Neuronal stem cell (in vitro differentiated cells): ENCODE measurements around the gene SLC1A3.

Source experiments
- DNase-seq: peaks from one replicate; pipeline ENCODE4 v3.0.0-alpha.2; 2013; ENCODE audit warnings: low spot score
- H2AFZ ChIP-seq: one replicate; pipeline ENCODE4 v1.6.1; 2013; ENCODE audit warnings: mild to moderate bottlenecking, low read length, inconsistent platforms
- H2AK5ac ChIP-seq: 2 replicates; pipeline ENCODE4 v1.6.1; 2013; ENCODE audit warnings: low read depth, mild to moderate bottlenecking, inconsistent platforms, low read length, moderate library complexity, mixed read lengths
- H2BK120ac ChIP-seq: 2 replicates; pipeline ENCODE4 v1.6.1; 2013; ENCODE audit warnings: low read depth, mild to moderate bottlenecking, inconsistent platforms, low read length, moderate library complexity, mixed read lengths
- H2BK12ac ChIP-seq: one replicate; pipeline ENCODE4 v1.6.1; 2013; ENCODE audit warnings: low read length, inconsistent platforms
- H2BK15ac ChIP-seq: 2 replicates; pipeline ENCODE4 v1.6.1; 2013; ENCODE audit warnings: mild to moderate bottlenecking, low read length, inconsistent platforms, mixed read lengths
- H2BK5ac ChIP-seq: one replicate; pipeline ENCODE4 v1.6.1; 2013; ENCODE audit warnings: inconsistent platforms, mild to moderate bottlenecking, low read length, moderate library complexity
- H3K14ac ChIP-seq: one replicate; pipeline ENCODE4 v1.6.1; 2013; ENCODE audit warnings: low read length, inconsistent platforms
- H3K18ac ChIP-seq: 2 replicates; pipeline ENCODE4 v1.6.1; 2013; ENCODE audit warnings: low read length, inconsistent platforms
- H3K23ac ChIP-seq: 2 replicates; pipeline ENCODE4 v1.6.1; 2013; ENCODE audit warnings: low read depth, mild to moderate bottlenecking, mixed read lengths, low read length, inconsistent platforms; ENCODE audit not compliant: poor library complexity
- H3K27ac ChIP-seq: replicated peaks from 3 replicates; pipeline ENCODE4 v1.5.1; 2013; ENCODE audit warnings: low read length, inconsistent platforms
- H3K27me3 ChIP-seq, 3 experiments: 2 replicates each; pipeline ENCODE4 v1.6.1; 2013; ENCODE audit warnings: low read length in 3 of 3, mild to moderate bottlenecking in 2 of 3, inconsistent platforms in 1 of 3, low read depth in 1 of 3, mixed read lengths in 1 of 3, moderate library complexity in 1 of 3; ENCODE audit not compliant: control insufficient read depth in 3 of 3, insufficient read depth in 3 of 3
- H3K36me3 ChIP-seq, 2 donors: replicated peaks in 1 of 2; 2 replicates each; pipeline ENCODE4 v1.6.1; 2013; ENCODE audit warnings: low read length in 2 of 2; ENCODE audit not compliant: control insufficient read depth in 2 of 2, insufficient read depth in 2 of 2
- H3K4ac ChIP-seq: 2 replicates; pipeline ENCODE4 v1.6.1; 2013; ENCODE audit warnings: inconsistent platforms, mild to moderate bottlenecking, low read length, moderate library complexity
- H3K4me1 ChIP-seq, 2 donors: 1 replicate in 1 of 2; 2 replicates in 1 of 2; pipeline ENCODE4 v1.6.1; 2013; ENCODE audit warnings: low read length in 2 of 2, low read depth in 1 of 2; ENCODE audit not compliant: control insufficient read depth in 2 of 2, insufficient read depth in 1 of 2
- H3K4me2 ChIP-seq: one replicate; pipeline ENCODE4 v1.6.1; 2013; ENCODE audit warnings: mild to moderate bottlenecking, low read length, inconsistent platforms; ENCODE audit not compliant: insufficient read depth, poor library complexity, severe bottlenecking
- H3K4me3 ChIP-seq, 2 donors: 2 replicates each; pipeline ENCODE4 v1.5.1; 2013; ENCODE audit warnings: low read length in 2 of 2, mild to moderate bottlenecking in 2 of 2, inconsistent platforms in 1 of 2, moderate library complexity in 1 of 2
- H3K79me1 ChIP-seq: one replicate; pipeline ENCODE4 v1.6.1; 2013; ENCODE audit warnings: low read depth, mild to moderate bottlenecking, inconsistent platforms, low read length, moderate library complexity
- H3K9ac ChIP-seq: one replicate; pipeline ENCODE4 v1.6.1; 2013; ENCODE audit warnings: mild to moderate bottlenecking, low read depth, low read length, inconsistent platforms; ENCODE audit not compliant: poor library complexity
- H3K9me3 ChIP-seq, 2 donors: replicated peaks in 1 of 2; 2 replicates each; pipeline versions ENCODE3 to v1.6.1; 2013; ENCODE audit warnings: low read length in 2 of 2, mild to moderate bottlenecking in 2 of 2, inconsistent platforms in 1 of 2, low read depth in 1 of 2, mixed read lengths in 1 of 2, moderate library complexity in 1 of 2; ENCODE audit not compliant: control insufficient read depth in 2 of 2, insufficient read depth in 1 of 2
- H4K8ac ChIP-seq: one replicate; pipeline ENCODE4 v1.6.1; 2013; ENCODE audit warnings: low read depth, mild to moderate bottlenecking, inconsistent platforms, low read length, moderate library complexity
- H4K91ac ChIP-seq: one replicate; pipeline ENCODE4 v1.6.1; 2013; ENCODE audit warnings: low read length, low read depth, mild to moderate bottlenecking, inconsistent platforms; ENCODE audit not compliant: poor library complexity
- WGBS, 2 donors: extraction: QIAGEN DNeasy Blood & Tissue Kit; methylation state at CpG; one replicate each; pipeline ENCODE4 v1.1.7; 2013; ENCODE audit warnings: missing lambda C conversion rate in 2 of 2, mixed read lengths in 1 of 2; ENCODE audit not compliant: insufficient read length in 2 of 2, insufficient replicate concordance in 1 of 2; ENCODE audit errors: extremely low coverage in 2 of 2; 5-methylcytosine and 5-hydroxymethylcytosine counted together

The SLC1A3 gene

DNA sequence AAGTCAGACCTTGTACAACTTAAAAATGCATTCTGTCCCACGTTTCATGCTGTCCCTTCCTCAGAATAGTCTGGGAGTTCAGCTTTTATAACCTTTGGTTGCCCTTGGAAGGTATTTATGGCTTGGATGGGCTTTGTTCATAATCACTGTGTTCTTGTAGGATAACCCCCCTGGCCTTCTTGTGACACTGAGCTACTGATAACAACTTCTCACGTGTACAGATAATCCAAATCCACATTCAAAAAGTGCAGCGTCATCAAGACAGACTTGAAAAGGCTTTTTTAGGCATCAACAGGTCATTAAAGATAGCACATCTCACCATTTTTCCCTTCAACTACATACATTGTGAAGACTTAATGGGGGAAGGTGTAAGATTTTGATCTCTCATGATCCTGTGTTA is 42.0 kb downstream of the SLC1A3 start:
- peaks cover 5 to 7% of the 10 kb centered on the region in 2 donors for H3K4me1 ChIP-seq
- H3K27ac ChIP-seq: no peak overlapping the region
- H2BK15ac ChIP-seq: no peak overlapping the region
- H4K8ac ChIP-seq: no peak overlapping the region
- no peak overlapping the region for H2AK5ac ChIP-seq
- WGBS, 2 donors: no CpG with 5 or more reads among the region's 3 CpGs
- no peak overlapping the region for H2AFZ ChIP-seq
- H3K23ac ChIP-seq: no peak overlapping the region
- no peak overlapping the region for H3K18ac ChIP-seq
- no peak overlapping the region for H3K14ac ChIP-seq
- H2BK5ac ChIP-seq: no peak overlapping the region
- no peak overlapping the region for H3K4me3 ChIP-seq
- no peaks in the 10 kb centered on the region for H3K36me3 ChIP-seq
- H3K79me1 ChIP-seq: no peaks in the 10 kb centered on the region
- no peak overlapping the region for H4K91ac ChIP-seq
- H3K27me3 ChIP-seq: no peaks in the 10 kb centered on the region
- H2BK120ac ChIP-seq: no peak overlapping the region
- no peak overlapping the region for H3K4ac ChIP-seq
- H3K9ac ChIP-seq: no peak overlapping the region
- no peak overlapping the region for H3K4me2 ChIP-seq
- no peak overlapping the region for H2BK12ac ChIP-seq
- DNase-seq: no peak
- H3K9me3 ChIP-seq: no peaks in the 10 kb centered on the region

GRCh38 chr5:36651761-36652685 is 45.6 kb downstream of the SLC1A3 start:
- no peaks in the 10 kb centered on the region for H3K27me3 ChIP-seq
- no peak overlapping the region for H3K4me3 ChIP-seq
- H4K91ac ChIP-seq: no peak overlapping the region
- no peaks in the 10 kb centered on the region for H3K9me3 ChIP-seq
- no peak overlapping the region for H2AK5ac ChIP-seq
- peaks cover 16 to 21% of the 10 kb centered on the region in 2 donors for H3K4me1 ChIP-seq
- H3K23ac ChIP-seq: no peak overlapping the region
- no CpG with 5 or more reads among the region's 9 CpGs for WGBS, 2 donors
- no peak overlapping the region for H3K18ac ChIP-seq
- no peaks in the 10 kb centered on the region for H3K79me1 ChIP-seq
- H2BK5ac ChIP-seq: no peak overlapping the region
- no peaks in the 10 kb centered on the region for H3K36me3 ChIP-seq
- no peak overlapping the region for H3K27ac ChIP-seq
- H2BK120ac ChIP-seq: no peak overlapping the region
- H3K14ac ChIP-seq: no peak overlapping the region
- H2BK12ac ChIP-seq: no peak overlapping the region
- H4K8ac ChIP-seq: no peak overlapping the region
- H2BK15ac ChIP-seq: no peak overlapping the region
- no peak overlapping the region for H3K4me2 ChIP-seq
- H3K4ac ChIP-seq: no peak overlapping the region
- no peak overlapping the region for H2AFZ ChIP-seq
- no peak overlapping the region for H3K9ac ChIP-seq
- no peak for DNase-seq

GRCh38 chr5:36653044-36653705 is 46.8 kb downstream of the SLC1A3 start:
- Histone ChIP-seq H3K27me3 (no peaks in the 10 kb centered on the region), H2BK12ac (no peak overlapping the region), H3K79me1 (no peaks in the 10 kb centered on the region), H2BK15ac (no peak overlapping the region), H3K4me1 (peaks cover 16 to 21% of the 10 kb centered on the region in 2 donors), H4K91ac (no peak overlapping the region), H4K8ac (no peak overlapping the region), H2BK120ac (no peak overlapping the region), H3K4me3 (no peak overlapping the region), H3K36me3 (no peaks in the 10 kb centered on the region), H2AK5ac (no peak overlapping the region), H3K4ac (no peak overlapping the region), H2AFZ (no peak overlapping the region), H3K4me2 (no peak overlapping the region), H3K23ac (no peak overlapping the region), H2BK5ac (no peak overlapping the region), H3K9me3 (no peaks in the 10 kb centered on the region), H3K27ac (no peak overlapping the region), H3K18ac (no peak overlapping the region), H3K14ac (no peak overlapping the region), H3K9ac (no peak overlapping the region)
- WGBS, 2 donors: no CpG with 5 or more reads among the region's 5 CpGs
- DNase-seq: no peak

GRCh38 chr5:36654564-36654963 is 48.2 kb downstream of the SLC1A3 start:
- H2BK12ac ChIP-seq: no peak overlapping the region
- H3K4me1 ChIP-seq: peaks cover 16 to 21% of the 10 kb centered on the region in 2 donors
- no peak overlapping the region for H3K18ac ChIP-seq
- H4K91ac ChIP-seq: no peak overlapping the region
- DNase-seq: no peak
- H3K4me3 ChIP-seq: no peak overlapping the region
- H3K14ac ChIP-seq: no peak overlapping the region
- no peak overlapping the region for H2BK120ac ChIP-seq
- H4K8ac ChIP-seq: no peak overlapping the region
- H3K79me1 ChIP-seq: no peaks in the 10 kb centered on the region
- no peak overlapping the region for H2BK15ac ChIP-seq
- H3K9ac ChIP-seq: no peak overlapping the region
- no peak overlapping the region for H2BK5ac ChIP-seq
- no peaks in the 10 kb centered on the region for H3K9me3 ChIP-seq
- WGBS, 2 donors: no CpG with 5 or more reads among the region's 3 CpGs
- H2AK5ac ChIP-seq: no peak overlapping the region
- H3K36me3 ChIP-seq: no peaks in the 10 kb centered on the region
- H3K23ac ChIP-seq: no peak overlapping the region
- H3K4me2 ChIP-seq: no peak overlapping the region
- H3K27ac ChIP-seq: no peak overlapping the region
- no peak overlapping the region for H3K4ac ChIP-seq
- no peak overlapping the region for H2AFZ ChIP-seq
- H3K27me3 ChIP-seq: no peaks in the 10 kb centered on the region
